Measurements from ENCODE around the gene KRT75. TPM values are rescaled to one million over a fixed set of nuclear protein-coding genes. Genes with fewer than 3 reads are reported as not detected.

The KRT75 gene
- total and polyA plus RNA-seq, 2 of the 4 experiments (the other 2 are of a cell fraction): not detected

DNA sequence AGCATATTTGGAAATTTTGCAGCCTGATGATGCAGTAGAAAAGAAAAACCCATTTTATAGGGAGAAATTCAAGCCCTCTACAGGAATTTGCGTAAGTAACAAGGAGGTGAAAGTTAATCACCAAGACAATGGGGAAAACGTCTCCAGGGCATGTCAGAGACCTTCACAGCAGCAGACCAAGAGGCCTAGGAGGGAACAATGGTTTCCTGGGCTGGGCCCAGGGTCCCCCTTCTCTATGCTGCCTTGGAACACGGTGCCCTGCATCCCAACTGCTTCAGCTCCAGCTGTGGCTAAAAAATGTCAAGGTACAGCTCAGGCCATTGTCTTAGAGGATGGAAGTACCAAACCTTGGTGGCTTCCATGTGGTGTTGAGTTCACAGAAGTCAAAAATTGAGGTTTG is 45.9 kb upstream of the KRT75 start:
- Histone ChIP-seq H3K9ac (ENCODE audit: low read depth, low read length) (no peak overlapping the region), H4K8ac (ENCODE audit: low read depth in 2 of 2, low read length in 2 of 2) (no peak overlapping the region), H2BK120ac (ENCODE audit: low read depth, low read length) (no peak overlapping the region), H4K5ac (ENCODE audit: low read depth, low read length) (no peak overlapping the region), H2AK5ac (ENCODE audit: low read depth, low read length) (no peak overlapping the region), H3K56ac (ENCODE audit: extremely low read depth, insufficient read depth, low read length) (no peak overlapping the region), H3K14ac (replicated peaks; ENCODE audit: low read depth, low read length) (no peak overlapping the region), H4K91ac (ENCODE audit: insufficient read depth, low read depth, low read length) (no peak overlapping the region), H3K9me3 (ENCODE audit: control insufficient read depth, insufficient read depth, low read length) (no peaks in the 10 kb centered on the region), H3K79me1 (ENCODE audit: low read depth in 1 of 2, low read length in 2 of 2) (no peaks in the 10 kb centered on the region), H3K4me3 (ENCODE audit: insufficient read depth, low read depth, low read length) (no peak overlapping the region), H2BK5ac (ENCODE audit: low read depth, low read length, poor library complexity, severe bottlenecking) (no peak overlapping the region), H2BK20ac (ENCODE audit: low read depth, low read length) (no peak overlapping the region), H3K36me3 (ENCODE audit: control insufficient read depth, insufficient read depth, low read length) (no peaks in the 10 kb centered on the region), H3K18ac (ENCODE audit: low read depth, low read length) (no peak overlapping the region), H3K23ac (ENCODE audit: low read depth, low read length) (no peak overlapping the region), H2BK15ac (ENCODE audit: low read depth, low read length) (no peak overlapping the region), H3K27ac (ENCODE audit: insufficient read depth, low read length) (no peak overlapping the region), H2AFZ (replicated peaks; ENCODE audit: low read length, poor library complexity) (no peak overlapping the region), H3K4ac (ENCODE audit: low read depth, low read length) (no peak overlapping the region), H3K4me1 (ENCODE audit: control insufficient read depth, insufficient read depth, low read length) (no peaks in the 10 kb centered on the region), H3K9me1 (ENCODE audit: insufficient read depth, low read length) (no peaks in the 10 kb centered on the region), H2AK9ac (replicated peaks; ENCODE audit: low read depth, low read length, poor library complexity) (no peak overlapping the region), H4K20me1 (ENCODE audit: insufficient read depth, low read length) (no peaks in the 10 kb centered on the region), H3K27me3 (ENCODE audit: control insufficient read depth, insufficient read depth, low read length) (peaks cover 2% of the 10 kb centered on the region; the same call in 1 of the 2 replicates), H3K4me2 (ENCODE audit: low read depth, low read length) (no peak overlapping the region)
- ChIA-PET CTCF (no interaction called here), POLR2A (ENCODE audit: unreplicated experiment) (no interaction called here)
- no TSS peak for BruUV-seq (replicated peaks)
- no peak for ATAC-seq (ENCODE audit: low read depth)
- 0% methylated on average over 1 of the region's 3 CpGs; no CpG with 5 or more reads in 1 of the 2 experiments for WGBS, 2 experiments (ENCODE audit: extremely low coverage in 2 of 2, insufficient read length in 1 of 2)
- dilution Hi-C loops (cut with HindIII; ENCODE audit: low sequenced_read_pairs, unreplicated experiment) (no loop called here), intact Hi-C loops (cut with micrococcal nuclease) (no loop called here), in situ Hi-C loops (cut with MboI; ENCODE audit: low sequenced_read_pairs) (no loop called here)
- DNase-seq: no peak
- TF ChIP-seq, protein P1, sequence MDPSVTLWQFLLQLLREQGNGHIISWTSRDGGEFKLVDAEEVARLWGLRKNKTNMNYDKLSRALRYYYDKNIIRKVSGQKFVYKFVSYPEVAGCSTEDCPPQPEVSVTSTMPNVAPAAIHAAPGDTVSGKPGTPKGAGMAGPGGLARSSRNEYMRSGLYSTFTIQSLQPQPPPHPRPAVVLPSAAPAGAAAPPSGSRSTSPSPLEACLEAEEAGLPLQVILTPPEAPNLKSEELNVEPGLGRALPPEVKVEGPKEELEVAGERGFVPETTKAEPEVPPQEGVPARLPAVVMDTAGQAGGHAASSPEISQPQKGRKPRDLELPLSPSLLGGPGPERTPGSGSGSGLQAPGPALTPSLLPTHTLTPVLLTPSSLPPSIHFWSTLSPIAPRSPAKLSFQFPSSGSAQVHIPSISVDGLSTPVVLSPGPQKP (IDR thresholded peaks at IDR 0.05; ENCODE audit: borderline replicate concordance, low read depth, low read length): no peak
- no peak for TF ChIP-seq CHD1 (IDR thresholded peaks at IDR 0.05; ENCODE audit: low read depth, low read length)
- TF ChIP-seq RFX5 (IDR thresholded peaks at IDR 0.05; ENCODE audit: low read depth, low read length): no peak
- TF ChIP-seq POLR2A (IDR thresholded peaks at IDR 0.05; ENCODE audit: low read depth, low read length): no peak
- no peak for TF ChIP-seq MAFK (IDR thresholded peaks at IDR 0.05; ENCODE audit: low read depth, low read length)
- TF ChIP-seq RCOR1 (IDR thresholded peaks at IDR 0.05; ENCODE audit: insufficient replicate concordance, low read length): no peak
- TF ChIP-seq, protein P2, sequence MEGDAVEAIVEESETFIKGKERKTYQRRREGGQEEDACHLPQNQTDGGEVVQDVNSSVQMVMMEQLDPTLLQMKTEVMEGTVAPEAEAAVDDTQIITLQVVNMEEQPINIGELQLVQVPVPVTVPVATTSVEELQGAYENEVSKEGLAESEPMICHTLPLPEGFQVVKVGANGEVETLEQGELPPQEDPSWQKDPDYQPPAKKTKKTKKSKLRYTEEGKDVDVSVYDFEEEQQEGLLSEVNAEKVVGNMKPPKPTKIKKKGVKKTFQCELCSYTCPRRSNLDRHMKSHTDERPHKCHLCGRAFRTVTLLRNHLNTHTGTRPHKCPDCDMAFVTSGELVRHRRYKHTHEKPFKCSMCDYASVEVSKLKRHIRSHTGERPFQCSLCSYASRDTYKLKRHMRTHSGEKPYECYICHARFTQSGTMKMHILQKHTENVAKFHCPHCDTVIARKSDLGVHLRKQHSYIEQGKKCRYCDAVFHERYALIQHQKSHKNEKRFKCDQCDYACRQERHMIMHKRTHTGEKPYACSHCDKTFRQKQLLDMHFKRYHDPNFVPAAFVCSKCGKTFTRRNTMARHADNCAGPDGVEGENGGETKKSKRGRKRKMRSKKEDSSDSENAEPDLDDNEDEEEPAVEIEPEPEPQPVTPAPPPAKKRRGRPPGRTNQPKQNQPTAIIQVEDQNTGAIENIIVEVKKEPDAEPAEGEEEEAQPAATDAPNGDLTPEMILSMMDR (conservative IDR thresholded peaks at IDR 0.05; ENCODE audit: low read depth, low read length): no peak
- TF ChIP-seq CEBPB (IDR thresholded peaks at IDR 0.05; ENCODE audit: low read depth, low read length): no peak
- no peak for TF ChIP-seq NFE2L2 (IDR thresholded peaks at IDR 0.05; ENCODE audit: low read depth, low read length)
- no peak for TF ChIP-seq SMC3 (IDR thresholded peaks at IDR 0.05; ENCODE audit: low read depth, low read length)
- no peak for TF ChIP-seq FOS (IDR thresholded peaks at IDR 0.05; ENCODE audit: low read depth, low read length)
- no peak for TF ChIP-seq BHLHE40 (IDR thresholded peaks at IDR 0.05; ENCODE audit: low read depth, low read length)
- TF ChIP-seq, protein P3, sequence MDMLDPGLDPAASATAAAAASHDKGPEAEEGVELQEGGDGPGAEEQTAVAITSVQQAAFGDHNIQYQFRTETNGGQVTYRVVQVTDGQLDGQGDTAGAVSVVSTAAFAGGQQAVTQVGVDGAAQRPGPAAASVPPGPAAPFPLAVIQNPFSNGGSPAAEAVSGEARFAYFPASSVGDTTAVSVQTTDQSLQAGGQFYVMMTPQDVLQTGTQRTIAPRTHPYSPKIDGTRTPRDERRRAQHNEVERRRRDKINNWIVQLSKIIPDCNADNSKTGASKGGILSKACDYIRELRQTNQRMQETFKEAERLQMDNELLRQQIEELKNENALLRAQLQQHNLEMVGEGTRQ (IDR thresholded peaks at IDR 0.05; ENCODE audit: low read depth, low read length): no peak
- TF ChIP-seq MAZ (IDR thresholded peaks at IDR 0.05; ENCODE audit: borderline replicate concordance, low read depth, low read length): no peak
- no peak for TF ChIP-seq MXI1 (IDR thresholded peaks at IDR 0.05; ENCODE audit: borderline replicate concordance, low read depth, low read length)
- TF ChIP-seq RAD21 (IDR thresholded peaks at IDR 0.05; ENCODE audit: low read length): no peak

Data from IMR-90 (cell line).